Measurements from ENCODE around the gene FBXO41. TPM values are rescaled to one million over a fixed set of nuclear protein-coding genes. Genes with fewer than 3 reads are reported as not detected.

FBXO41 gene
- total RNA-seq, 2 donors from 2014 or later: 1.7 to 1.8 TPM

DNA sequence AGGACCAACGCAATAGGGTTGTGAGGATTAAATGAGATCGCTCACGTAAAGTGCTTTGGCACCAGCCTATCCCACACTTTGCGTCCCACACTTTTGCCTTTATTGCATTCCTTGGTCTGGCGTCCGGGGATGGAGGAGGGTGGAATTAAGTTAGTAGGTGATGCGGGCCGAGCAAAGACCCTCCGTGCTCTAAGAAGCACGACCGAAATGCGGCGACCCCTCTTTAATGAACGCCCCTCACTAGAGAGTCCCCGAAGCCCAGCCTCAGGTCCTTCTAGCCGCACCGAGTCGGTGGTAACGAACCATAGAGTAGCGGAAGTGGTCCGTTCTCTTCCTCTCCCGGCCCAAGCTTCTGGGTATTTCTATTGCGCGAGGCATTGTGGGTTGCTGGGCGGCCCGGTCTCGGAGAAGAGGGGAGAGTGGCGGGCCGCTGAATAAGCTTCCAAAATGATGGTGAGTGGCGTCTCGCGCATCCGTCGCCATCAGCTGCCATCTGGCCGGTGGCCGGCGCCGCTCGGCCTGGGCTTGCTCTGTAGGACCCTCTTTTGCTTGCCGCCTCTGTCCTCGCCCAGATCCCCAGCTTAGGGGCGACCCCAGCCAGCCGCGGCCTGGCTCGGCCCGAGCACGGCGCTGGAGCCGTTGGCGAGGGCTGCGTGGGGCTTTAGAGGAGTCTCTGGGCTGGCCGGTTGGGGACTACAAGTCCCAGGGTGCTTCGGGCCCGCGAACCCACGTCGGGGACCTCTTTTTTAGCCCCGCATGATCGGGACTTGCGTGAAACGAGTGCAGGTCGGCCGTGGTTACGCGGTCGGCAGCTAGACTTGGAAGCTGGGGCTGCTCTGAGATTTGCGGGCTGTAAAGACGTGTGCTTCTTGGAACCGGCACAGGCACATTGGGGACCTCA lies 50.1 kb downstream of the FBXO41 start, which contains the start of gene CCT7:
Gene CCT7 (plus strand): TSS at position 377 of the 901 bp plus-strand sequence. CDS start 71 bp downstream, at position 448.
- Histone ChIP-seq H3K27ac (peak within 1 kb of the TSS; percentile 92 to 95), H3K4me3 (peak within 1 kb of the TSS; percentile 73 to 87), H3K36me3 (peaks cover 10% of the 10 kb centered on the region), H3K9me3 (no peaks in the 10 kb centered on the region), H3K27me3 (no peaks in the 10 kb centered on the region), H3K4me1 (peaks cover 0 to 43% of the 10 kb centered on the region in 2 donors)
- DNase-seq (ENCODE audit: low spot score): peak; percentile 92
- TF ChIP-seq, protein P1, sequence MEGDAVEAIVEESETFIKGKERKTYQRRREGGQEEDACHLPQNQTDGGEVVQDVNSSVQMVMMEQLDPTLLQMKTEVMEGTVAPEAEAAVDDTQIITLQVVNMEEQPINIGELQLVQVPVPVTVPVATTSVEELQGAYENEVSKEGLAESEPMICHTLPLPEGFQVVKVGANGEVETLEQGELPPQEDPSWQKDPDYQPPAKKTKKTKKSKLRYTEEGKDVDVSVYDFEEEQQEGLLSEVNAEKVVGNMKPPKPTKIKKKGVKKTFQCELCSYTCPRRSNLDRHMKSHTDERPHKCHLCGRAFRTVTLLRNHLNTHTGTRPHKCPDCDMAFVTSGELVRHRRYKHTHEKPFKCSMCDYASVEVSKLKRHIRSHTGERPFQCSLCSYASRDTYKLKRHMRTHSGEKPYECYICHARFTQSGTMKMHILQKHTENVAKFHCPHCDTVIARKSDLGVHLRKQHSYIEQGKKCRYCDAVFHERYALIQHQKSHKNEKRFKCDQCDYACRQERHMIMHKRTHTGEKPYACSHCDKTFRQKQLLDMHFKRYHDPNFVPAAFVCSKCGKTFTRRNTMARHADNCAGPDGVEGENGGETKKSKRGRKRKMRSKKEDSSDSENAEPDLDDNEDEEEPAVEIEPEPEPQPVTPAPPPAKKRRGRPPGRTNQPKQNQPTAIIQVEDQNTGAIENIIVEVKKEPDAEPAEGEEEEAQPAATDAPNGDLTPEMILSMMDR (IDR thresholded peaks at IDR 0.05): no peak

- peak within 1 kb of the TSS; percentile 73 to 87 for H3K4me3 ChIP-seq
- peak within 1 kb of the TSS; percentile 92 to 95 for H3K27ac ChIP-seq
- TF ChIP-seq, protein P1 (IDR thresholded peaks at IDR 0.05): no peak
- peak; percentile 100 for DNase-seq (ENCODE audit: low spot score)
- peaks cover 0 to 37% of the 10 kb centered on the region in 2 donors for H3K4me1 ChIP-seq
- no peaks in the 10 kb centered on the region for H3K9me3 ChIP-seq
- peaks cover 18% of the 10 kb centered on the region for H3K36me3 ChIP-seq
- H3K27me3 ChIP-seq: no peaks in the 10 kb centered on the region
These were observed 50.9 kb downstream of the FBXO41 start, which contains the start of gene PRADC1 for GRCh38 chr2:73233154-73233931. TSS of gene PRADC1 (minus strand) at chr2:73233239. CDS start at chr2:73233160, 79 bp downstream.

- H3K4me1 ChIP-seq: peaks cover 0 to 34% of the 10 kb centered on the region in 2 donors
- no peaks in the 10 kb centered on the region for H3K9me3 ChIP-seq
- H3K4me3 ChIP-seq: peak overlapping the region; percentile 73 to 87
- no peak for DNase-seq (ENCODE audit: low spot score)
- H3K27ac ChIP-seq: peak overlapping the region; percentile 92 to 95
- H3K36me3 ChIP-seq: peaks cover 26% of the 10 kb centered on the region
- no peaks in the 10 kb centered on the region for H3K27me3 ChIP-seq
- TF ChIP-seq, protein P1 (IDR thresholded peaks at IDR 0.05): no peak
These were observed 51.7 kb downstream of the FBXO41 start for GRCh38 chr2:73232403-73233153.

DNA sequence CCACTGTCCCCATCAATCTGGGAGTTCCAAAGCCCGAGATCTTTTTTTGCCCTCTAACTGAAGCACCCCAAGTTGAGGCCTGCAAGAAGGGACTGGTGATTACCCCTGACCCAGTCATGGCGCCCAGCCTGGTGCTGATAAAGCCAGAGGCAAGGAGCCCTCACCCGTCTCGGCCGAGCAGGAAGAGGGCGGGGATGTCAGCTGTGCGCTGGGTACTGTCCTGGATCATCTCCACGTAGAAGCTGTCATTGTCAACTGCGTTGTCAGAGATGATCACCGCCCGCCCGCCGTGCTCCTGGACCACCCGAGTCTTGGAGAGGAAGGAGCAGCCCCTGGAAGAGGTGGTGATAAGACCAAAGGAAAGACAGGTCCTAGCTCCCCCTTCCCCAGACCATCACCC lies 55.6 kb downstream of the FBXO41 start:
- H3K4me3 ChIP-seq: no peak overlapping the region
- TF ChIP-seq, protein P1 (IDR thresholded peaks at IDR 0.05): no peak
- peaks cover 0 to 8% of the 10 kb centered on the region in 2 donors for H3K4me1 ChIP-seq
- H3K9me3 ChIP-seq: no peaks in the 10 kb centered on the region
- peaks cover 47% of the 10 kb centered on the region for H3K36me3 ChIP-seq
- DNase-seq (ENCODE audit: low spot score): no peak
- H3K27ac ChIP-seq: no peak overlapping the region
- no peaks in the 10 kb centered on the region for H3K27me3 ChIP-seq

GRCh38 chr2:73227086-73227485 lies 57.2 kb downstream of the FBXO41 start:
- no peaks in the 10 kb centered on the region for H3K9me3 ChIP-seq
- TF ChIP-seq, protein P1 (IDR thresholded peaks at IDR 0.05): no peak
- H3K4me1 ChIP-seq: no peaks in the 10 kb centered on the region
- H3K27ac ChIP-seq: no peak overlapping the region
- no peak overlapping the region for H3K4me3 ChIP-seq
- no peaks in the 10 kb centered on the region for H3K27me3 ChIP-seq
- DNase-seq (ENCODE audit: low spot score): no peak
- peaks cover 62% of the 10 kb centered on the region for H3K36me3 ChIP-seq
